ENCODE data around the gene C1QTNF12. TPM values are rescaled to one million over a fixed set of nuclear protein-coding genes. Genes with fewer than 3 reads are reported as not detected.

The C1QTNF12 gene
- total RNA-seq, 4 donors from 2014 or later: 2.7 TPM; not detected in 3

DNA sequence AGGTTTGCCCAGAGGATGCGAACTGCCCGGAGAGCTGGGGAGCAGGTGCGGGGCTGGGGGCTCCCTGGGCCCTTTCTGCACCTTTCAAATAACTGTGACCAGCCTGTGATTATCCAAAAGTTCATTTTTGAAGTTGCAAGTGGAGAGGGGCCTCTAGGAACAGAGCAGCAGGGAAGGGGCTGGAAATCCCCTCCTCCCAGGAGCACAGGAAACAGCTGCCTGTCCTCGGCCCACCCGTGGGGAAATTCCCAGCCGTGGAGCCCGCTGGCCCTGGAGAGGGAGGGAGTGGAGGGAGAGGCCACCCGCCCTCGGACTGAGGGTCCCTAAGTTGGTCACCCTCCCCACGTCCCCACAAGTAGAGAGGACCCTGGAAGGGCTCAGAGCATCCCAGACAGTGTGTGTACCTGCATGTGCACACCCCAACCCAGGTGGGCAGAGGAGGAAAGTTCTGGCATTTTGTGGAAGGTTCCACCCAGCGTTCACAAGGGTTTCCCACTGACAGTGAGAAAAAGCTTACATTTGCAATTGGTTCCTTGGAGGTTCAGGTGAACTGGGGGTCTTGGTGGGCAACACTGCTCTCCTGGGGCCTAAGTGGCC is 31.3 kb downstream of the C1QTNF12 start:
- H3K4me1 ChIP-seq: peaks cover 0 to 4% of the 10 kb centered on the region in 2 donors
- peaks cover 0 to 34% of the 10 kb centered on the region in 2 donors for H3K36me3 ChIP-seq
- peak overlapping the region in 1 of 4 donors; percentile 62 for H3K27ac ChIP-seq
- TF ChIP-seq POLR2A (IDR thresholded peaks at IDR 0.05): no peak
- TF ChIP-seq, protein P1, sequence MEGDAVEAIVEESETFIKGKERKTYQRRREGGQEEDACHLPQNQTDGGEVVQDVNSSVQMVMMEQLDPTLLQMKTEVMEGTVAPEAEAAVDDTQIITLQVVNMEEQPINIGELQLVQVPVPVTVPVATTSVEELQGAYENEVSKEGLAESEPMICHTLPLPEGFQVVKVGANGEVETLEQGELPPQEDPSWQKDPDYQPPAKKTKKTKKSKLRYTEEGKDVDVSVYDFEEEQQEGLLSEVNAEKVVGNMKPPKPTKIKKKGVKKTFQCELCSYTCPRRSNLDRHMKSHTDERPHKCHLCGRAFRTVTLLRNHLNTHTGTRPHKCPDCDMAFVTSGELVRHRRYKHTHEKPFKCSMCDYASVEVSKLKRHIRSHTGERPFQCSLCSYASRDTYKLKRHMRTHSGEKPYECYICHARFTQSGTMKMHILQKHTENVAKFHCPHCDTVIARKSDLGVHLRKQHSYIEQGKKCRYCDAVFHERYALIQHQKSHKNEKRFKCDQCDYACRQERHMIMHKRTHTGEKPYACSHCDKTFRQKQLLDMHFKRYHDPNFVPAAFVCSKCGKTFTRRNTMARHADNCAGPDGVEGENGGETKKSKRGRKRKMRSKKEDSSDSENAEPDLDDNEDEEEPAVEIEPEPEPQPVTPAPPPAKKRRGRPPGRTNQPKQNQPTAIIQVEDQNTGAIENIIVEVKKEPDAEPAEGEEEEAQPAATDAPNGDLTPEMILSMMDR (IDR thresholded peaks at IDR 0.05 in 4 of 5, conservative IDR thresholded peaks at IDR 0.05 in 1 of 5): no peak
- ATAC-seq (no peak), DNase-seq (no peak)
- intact Hi-C loops (cut with DNase I; ENCODE audit: low total_unique reads) (no loop called here), in situ Hi-C loops (cut with MboI; ENCODE audit: low sequenced_read_pairs in 4 of 4) (no loop called here)
- no peaks in the 10 kb centered on the region for H3K27me3 ChIP-seq
- H3K4me3 ChIP-seq: no peak overlapping the region
- no peaks in the 10 kb centered on the region for H3K9me3 ChIP-seq

DNA sequence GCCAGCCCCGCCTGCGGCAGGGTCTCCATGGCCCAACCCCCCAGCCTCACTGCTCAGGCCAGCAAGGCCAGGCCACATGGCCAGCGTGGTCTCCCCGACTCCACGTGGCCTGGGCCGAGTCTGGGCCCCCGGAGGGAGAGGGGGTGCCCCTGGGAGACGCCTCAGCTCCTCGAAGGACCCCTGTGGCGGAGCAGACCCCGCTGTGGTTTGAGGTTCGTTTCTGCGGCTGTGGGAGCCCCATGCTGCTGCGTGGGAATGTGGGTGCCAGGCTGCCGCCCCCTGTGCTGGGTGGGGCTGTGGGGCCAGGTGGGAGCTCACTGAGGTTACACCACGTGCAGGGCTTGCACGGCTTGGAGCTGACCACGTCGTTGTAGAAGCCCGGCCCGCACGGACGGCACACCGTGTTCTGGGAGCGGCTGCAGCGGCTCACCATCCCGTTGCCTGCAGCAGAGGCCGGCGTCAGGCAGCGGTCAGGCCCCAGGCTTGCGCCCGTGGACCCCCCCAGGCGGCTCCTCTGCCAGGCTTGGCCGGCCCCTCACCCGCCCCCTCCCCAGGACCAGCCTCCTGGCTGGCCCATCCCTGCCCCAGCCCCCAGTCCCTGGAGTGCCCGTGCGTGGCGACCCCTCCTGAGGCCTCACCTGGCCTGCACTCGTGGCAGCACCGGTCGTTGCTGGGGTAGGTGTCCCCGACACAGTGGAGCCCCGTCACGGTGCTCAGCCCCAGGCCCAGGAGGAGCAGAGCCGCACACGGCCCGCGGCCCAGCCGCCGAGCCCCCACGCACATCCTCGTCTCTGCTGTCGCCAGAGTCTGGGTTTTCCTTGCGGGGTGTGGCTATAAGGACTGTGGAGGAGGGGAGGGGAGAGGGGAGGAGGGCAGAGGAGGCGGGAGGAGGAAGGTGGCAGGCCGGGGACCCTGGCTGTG is 32.9 kb downstream of the C1QTNF12 start, which contains the start of gene TNFRSF4:
Gene TNFRSF4 (minus strand): TSS at position 809 of the 921 bp plus-strand sequence. CDS start 26 bp downstream, at position 783.
- Histone ChIP-seq H3K36me3 (peaks cover 0 to 27% of the 10 kb centered on the region in 2 donors), H3K4me1 (peaks cover 0 to 4% of the 10 kb centered on the region in 2 donors), H3K9me3 (no peaks in the 10 kb centered on the region), H3K27me3 (peaks cover 0 to 6% (median 3%) of the 10 kb centered on the region in 3 donors), H3K27ac (peak within 1 kb of the TSS in 3 of 4 donors; percentile 20 to 68 (median 52)), H3K4me3 (peak within 1 kb of the TSS in 3 of 4 donors; percentile 7 to 49 (median 31))
- in situ Hi-C loops (cut with MboI; ENCODE audit: low sequenced_read_pairs in 4 of 4) (no loop called here), intact Hi-C loops (cut with DNase I; ENCODE audit: low total_unique reads) (no loop called here)
- TF ChIP-seq POLR2A (IDR thresholded peaks at IDR 0.05): no peak
- TF ChIP-seq, protein P1 (IDR thresholded peaks at IDR 0.05 in 4 of 5, conservative IDR thresholded peaks at IDR 0.05 in 1 of 5): no peak
- DNase-seq (no peak), ATAC-seq (peak in 1 of 2 donors; percentile 36)

DNA sequence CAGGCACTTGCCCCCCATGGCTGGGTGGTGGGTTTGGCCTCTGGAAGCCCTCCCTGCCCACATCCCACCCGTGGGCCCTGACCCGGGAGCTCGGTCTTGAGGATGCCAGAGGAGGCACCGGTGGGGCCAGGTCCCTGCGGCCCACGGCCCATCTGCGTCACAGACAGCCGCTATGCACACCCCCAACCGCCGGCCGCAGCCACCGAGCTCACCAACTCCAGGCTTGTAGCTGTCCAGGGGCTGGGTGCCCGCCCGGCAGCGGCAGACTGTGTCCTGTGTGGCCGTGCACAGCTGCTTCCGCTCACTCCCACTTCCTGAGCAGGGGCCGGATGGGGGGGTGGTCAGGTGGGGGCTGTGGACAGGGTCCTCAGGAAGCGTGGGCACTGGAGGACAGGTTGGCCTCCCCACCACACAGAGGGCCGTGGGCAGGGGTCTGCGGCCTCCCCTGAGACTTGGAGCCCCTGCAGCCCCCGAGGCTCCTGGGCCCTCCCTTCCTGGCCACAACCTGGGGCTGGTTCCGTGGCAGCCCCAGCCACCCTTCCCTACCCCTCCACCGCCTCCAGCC is 33.7 kb downstream of the C1QTNF12 start:
- Histone ChIP-seq H3K36me3 (peaks cover 0 to 20% of the 10 kb centered on the region in 2 donors), H3K27me3 (peaks cover 4 to 14% (median 9%) of the 10 kb centered on the region in 3 donors), H3K27ac (peak overlapping the region in 3 of 4 donors; percentile 40 to 68 (median 52)), H3K4me1 (peaks cover 4 to 5% of the 10 kb centered on the region in 2 donors), H3K9me3 (no peaks in the 10 kb centered on the region), H3K4me3 (peak overlapping the region in 3 of 4 donors; percentile 24 to 49 (median 31))
- intact Hi-C loops (cut with DNase I; ENCODE audit: low total_unique reads) (no loop called here), in situ Hi-C loops (cut with MboI; ENCODE audit: low sequenced_read_pairs in 4 of 4) (no loop called here)
- TF ChIP-seq POLR2A (IDR thresholded peaks at IDR 0.05): no peak
- TF ChIP-seq, protein P1 (IDR thresholded peaks at IDR 0.05 in 4 of 5, conservative IDR thresholded peaks at IDR 0.05 in 1 of 5): no peak
- DNase-seq: no peak
- ATAC-seq: peak; percentile 9 to 40

DNA sequence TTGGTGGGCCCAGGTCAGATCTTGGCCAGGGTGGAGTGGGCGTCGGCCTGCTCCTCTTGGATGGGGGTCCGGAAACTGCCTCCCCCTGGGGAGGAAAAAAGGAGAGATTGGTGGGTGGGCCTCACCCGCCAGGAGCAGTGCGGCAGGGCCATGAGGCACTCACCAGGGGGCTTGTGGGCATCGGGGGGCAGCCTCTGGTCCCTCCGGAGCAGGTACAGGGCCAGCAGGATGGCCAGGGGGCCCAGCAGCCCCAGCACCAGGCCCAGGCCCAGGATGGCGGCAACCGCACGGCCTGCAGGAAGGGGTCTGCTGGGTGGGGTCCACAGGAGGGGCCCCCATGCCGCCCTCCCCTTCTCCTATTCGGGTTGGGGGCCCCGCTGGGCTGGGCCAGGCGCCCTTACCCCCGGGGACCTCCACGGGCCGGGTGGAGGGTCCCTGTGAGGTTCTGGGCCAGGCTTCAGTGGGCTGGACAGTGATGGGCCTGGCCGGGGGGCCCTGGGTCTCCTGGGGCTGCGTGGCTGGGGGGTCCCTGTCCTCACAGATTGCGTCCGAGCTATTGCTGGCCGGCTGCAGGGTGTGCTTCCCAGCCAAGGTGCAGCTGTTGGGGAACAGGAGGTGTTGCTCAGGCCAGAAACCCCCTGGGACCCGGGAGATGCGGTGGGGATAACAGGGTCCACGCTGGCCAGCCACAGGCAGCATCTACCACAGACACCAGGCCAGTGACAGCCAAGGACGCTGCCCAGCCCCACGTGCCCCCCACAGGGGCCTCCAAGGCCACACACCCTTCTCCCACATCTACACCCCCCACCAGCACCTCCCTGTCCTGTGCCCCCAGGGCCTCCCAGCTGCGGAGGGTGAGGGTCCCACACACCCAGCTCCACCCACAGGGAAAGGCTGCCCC is 34.7 kb downstream of the C1QTNF12 start:
- TF ChIP-seq, protein P1 (IDR thresholded peaks at IDR 0.05 in 4 of 5, conservative IDR thresholded peaks at IDR 0.05 in 1 of 5): no peak
- TF ChIP-seq POLR2A (IDR thresholded peaks at IDR 0.05): no peak
- peaks cover 14 to 24% (median 17%) of the 10 kb centered on the region in 3 donors for H3K27me3 ChIP-seq
- no peaks in the 10 kb centered on the region for H3K9me3 ChIP-seq
- peak overlapping the region in 1 of 4 donors; percentile 52 for H3K27ac ChIP-seq
- intact Hi-C loops (cut with DNase I; ENCODE audit: low total_unique reads) (no loop called here), in situ Hi-C loops (cut with MboI; ENCODE audit: low sequenced_read_pairs in 4 of 4) (no loop called here)
- H3K4me1 ChIP-seq: peaks cover 4 to 5% of the 10 kb centered on the region in 2 donors
- DNase-seq (no peak), ATAC-seq (no peak)
- peak overlapping the region in 2 of 4 donors; percentile 31 to 49 for H3K4me3 ChIP-seq
- peaks cover 0 to 13% of the 10 kb centered on the region in 2 donors for H3K36me3 ChIP-seq
